Caco-2 (cell line): ENCODE measurements around the gene MREG. TPM values are rescaled to one million over a fixed set of nuclear protein-coding genes. Genes with fewer than 3 reads are reported as not detected.

Experiments used
- BruUV-seq: library from RNA; stranded (reverse); fragments of 400-500 nt; replicated peaks from 2 replicates; lab custom pipeline; 2021; lab: Mats Ljungman, UMichigan
- CTCF ChIA-PET: fragments of 300-600 bp; sonication (Branson Sonifier 250); formaldehyde crosslinking; loops from one replicate; lab custom pipeline; 2022; ENCODE audit warnings: antibody characterized with exemption; lab: Charles Lee
- POLR2A ChIA-PET: fragments of 300-600 bp; sonication (Branson Sonifier 250); formaldehyde crosslinking; loops from one replicate; lab custom pipeline; 2022; ENCODE audit warnings: antibody characterized with exemption; lab: Charles Lee
- DNase-seq, 2 experiments: peaks; one replicate each; pipeline versions ENCODE4 v3.0.0 to v3.0.0-alpha.2; 2020 to 2022
- H3K27me3 ChIP-seq: replicated peaks from 2 replicates; pipeline ENCODE4 v1.6.0; 2011; ENCODE audit warnings: low read length; ENCODE audit not compliant: control insufficient read depth, insufficient read depth
- H3K36me3 ChIP-seq: 2 replicates; pipeline ENCODE4 v1.5.1; 2011; ENCODE audit warnings: low read length; ENCODE audit not compliant: control insufficient read depth, insufficient read depth
- H3K4me1 ChIP-seq: fragments of 250-450 bp; sonication (Bioruptor Pico); 2 replicates; pipeline ENCODE4 v1.5.1; 2020; ENCODE audit warnings: mild to moderate bottlenecking
- H3K4me3 ChIP-seq: 2 replicates; pipeline ENCODE4 v1.5.1; 2011; ENCODE audit warnings: low read depth, mild to moderate bottlenecking, control low read depth, low read length
- H3K9me3 ChIP-seq: fragments of 250-450 bp; sonication (Bioruptor Pico); 2 replicates; pipeline ENCODE4 v1.5.1; 2020; ENCODE audit warnings: mild to moderate bottlenecking, moderate library complexity
- H3K27ac Mint-ChIP-seq: one replicate; pipeline ENCODE4 v1.8.0; 2022; ENCODE audit warnings: mixed read lengths; ENCODE audit not compliant: unreplicated experiment
- H3K27me3 Mint-ChIP-seq: one replicate; pipeline ENCODE4 v1.8.0; 2022; ENCODE audit warnings: mixed read lengths; ENCODE audit not compliant: insufficient read depth, unreplicated experiment
- H3K36me3 Mint-ChIP-seq: one replicate; pipeline ENCODE4 v1.8.0; 2022; ENCODE audit warnings: mild to moderate bottlenecking, mixed read lengths; ENCODE audit not compliant: insufficient read depth, unreplicated experiment
- H3K4me1 Mint-ChIP-seq: one replicate; pipeline ENCODE4 v1.8.0; 2022; ENCODE audit warnings: low read depth, mixed read lengths; ENCODE audit not compliant: unreplicated experiment
- H3K4me3 Mint-ChIP-seq: one replicate; pipeline ENCODE4 v1.8.0; 2022; ENCODE audit warnings: mild to moderate bottlenecking, moderate library complexity, mixed read lengths; ENCODE audit not compliant: unreplicated experiment
- H3K9me3 Mint-ChIP-seq: one replicate; pipeline ENCODE4 v1.8.0; 2022; ENCODE audit warnings: mixed read lengths; ENCODE audit not compliant: unreplicated experiment
- CTCF ChIP-seq, 2 experiments: fragments of 200-600 bp in 1 of 2; IDR thresholded peaks; 1 replicate in 1 of 2; 2 replicates in 1 of 2; pipeline versions ENCODE4 v1.5.1 to v1.8.0; 2011 to 2022; ENCODE audit warnings: antibody characterized with exemption in 1 of 2, control low read depth in 1 of 2, inconsistent platforms in 1 of 2, low read depth in 1 of 2, low read length in 1 of 2, mild to moderate bottlenecking in 1 of 2, moderate library complexity in 1 of 2; ENCODE audit not compliant: insufficient read depth in 1 of 2, severe bottlenecking in 1 of 2, unreplicated experiment in 1 of 2
- intact Hi-C: fragments of 100-400 bp; cut with micrococcal nuclease; formaldehyde crosslinking; loops from one replicate; pipeline ENCODE4 v1.10.0; 2022; ENCODE audit not compliant: unreplicated experiment
- total RNA-seq: library from RNA; stranded (reverse); gene quantifications from 2 replicates; pipeline ENCODE4 v1.2.3, GENCODE V29; 2022

MREG gene
- total RNA-seq, 1 experiment from 2014 or later = 43.8 TPM

GRCh38 chr2:215900843-215901242 lies 112.5 kb downstream of the MREG start:
- POLR2A ChIA-PET = no interaction called here
- H3K27ac Mint-ChIP-seq = no peak overlapping the region
- no peaks in the 10 kb centered on the region for H3K36me3 Mint-ChIP-seq
- H3K9me3 Mint-ChIP-seq = no peaks in the 10 kb centered on the region
- CTCF ChIA-PET = no interaction called here
- H3K27me3 Mint-ChIP-seq = no peaks in the 10 kb centered on the region
- H3K4me1 ChIP-seq = no peaks in the 10 kb centered on the region
- no peaks in the 10 kb centered on the region for H3K9me3 ChIP-seq
- H3K4me3 Mint-ChIP-seq = no peak overlapping the region
- TF ChIP-seq CTCF (IDR thresholded peaks at IDR 0.05; ENCODE audit: insufficient read depth in 1 of 2, low read depth in 1 of 2, low read length in 1 of 2, severe bottlenecking in 1 of 2, unreplicated experiment in 1 of 2) = no peak
- BruUV-seq = no TSS peak
- H3K4me3 ChIP-seq = no peak overlapping the region
- H3K36me3 ChIP-seq = no peaks in the 10 kb centered on the region
- H3K27me3 ChIP-seq = no peaks in the 10 kb centered on the region
- no peaks in the 10 kb centered on the region for H3K4me1 Mint-ChIP-seq
- DNase-seq = no peak
- intact Hi-C loops = no loop called here

- CTCF ChIA-PET = no interaction called here
- Mint-ChIP-seq H3K4me1 (peaks cover 4% of the 10 kb centered on the region), H3K36me3 (no peaks in the 10 kb centered on the region), H3K27me3 (no peaks in the 10 kb centered on the region), H3K9me3 (no peaks in the 10 kb centered on the region), H3K27ac (no peak overlapping the region), H3K4me3 (no peak overlapping the region)
- POLR2A ChIA-PET = no interaction called here
- no peak overlapping the region for H3K4me3 ChIP-seq
- no peak for DNase-seq
- no peaks in the 10 kb centered on the region for H3K9me3 ChIP-seq
- H3K36me3 ChIP-seq = no peaks in the 10 kb centered on the region
- BruUV-seq = no TSS peak
- H3K27me3 ChIP-seq = no peaks in the 10 kb centered on the region
- no peak for TF ChIP-seq CTCF (IDR thresholded peaks at IDR 0.05; ENCODE audit: insufficient read depth in 1 of 2, low read depth in 1 of 2, low read length in 1 of 2, severe bottlenecking in 1 of 2, unreplicated experiment in 1 of 2)
- no peaks in the 10 kb centered on the region for H3K4me1 ChIP-seq
- intact Hi-C loops = no loop called here
Measured at GRCh38 chr2:215900203-215900611, 113.1 kb downstream of the MREG start.

GRCh38 chr2:215899141-215900074 lies 113.9 kb downstream of the MREG start:
- ChIA-PET POLR2A (no interaction called here), CTCF (no interaction called here)
- no peaks in the 10 kb centered on the region for H3K4me1 ChIP-seq
- H3K4me3 Mint-ChIP-seq = no peak overlapping the region
- H3K9me3 ChIP-seq = no peaks in the 10 kb centered on the region
- intact Hi-C loops = no loop called here
- H3K4me3 ChIP-seq = no peak overlapping the region
- BruUV-seq = no TSS peak
- no peak for DNase-seq
- H3K27me3 Mint-ChIP-seq = no peaks in the 10 kb centered on the region
- TF ChIP-seq CTCF (IDR thresholded peaks at IDR 0.05; ENCODE audit: insufficient read depth in 1 of 2, low read depth in 1 of 2, low read length in 1 of 2, severe bottlenecking in 1 of 2, unreplicated experiment in 1 of 2) = no peak
- peaks cover 10% of the 10 kb centered on the region for H3K4me1 Mint-ChIP-seq
- H3K27ac Mint-ChIP-seq = no peak overlapping the region
- no peaks in the 10 kb centered on the region for H3K36me3 ChIP-seq
- no peaks in the 10 kb centered on the region for H3K27me3 ChIP-seq
- H3K9me3 Mint-ChIP-seq = no peaks in the 10 kb centered on the region
- H3K36me3 Mint-ChIP-seq = no peaks in the 10 kb centered on the region
